Measurements from ENCODE around the gene DAB1.

The DAB1 gene

GRCh38 chr1:57157818-57158603, 265.8 kb downstream of the DAB1 start:
- no peak for DNase-seq

DNA sequence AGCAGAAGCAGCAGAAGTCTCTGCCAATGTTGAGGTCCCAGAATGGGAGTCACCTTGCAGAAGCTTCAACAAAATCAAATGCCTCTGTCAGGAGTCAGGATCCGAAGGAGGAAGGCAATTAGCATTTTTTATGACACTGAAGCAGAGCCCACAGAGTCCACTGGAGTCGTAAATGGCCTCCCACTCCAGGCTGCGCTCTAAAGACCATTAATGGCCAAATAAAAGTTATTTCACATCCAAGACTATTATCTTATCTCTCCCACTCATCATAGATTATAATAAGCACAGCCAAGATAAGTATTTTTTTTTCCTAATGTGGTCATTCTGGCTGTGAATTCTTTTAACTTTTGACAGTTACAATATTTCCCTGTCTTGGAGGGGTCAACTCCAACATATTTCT, 267.0 kb downstream of the DAB1 start:
- DNase-seq, result no peak

GRCh38 chr1:57146100-57146499, 277.8 kb downstream of the DAB1 start:
- DNase-seq, result no peak

DNA sequence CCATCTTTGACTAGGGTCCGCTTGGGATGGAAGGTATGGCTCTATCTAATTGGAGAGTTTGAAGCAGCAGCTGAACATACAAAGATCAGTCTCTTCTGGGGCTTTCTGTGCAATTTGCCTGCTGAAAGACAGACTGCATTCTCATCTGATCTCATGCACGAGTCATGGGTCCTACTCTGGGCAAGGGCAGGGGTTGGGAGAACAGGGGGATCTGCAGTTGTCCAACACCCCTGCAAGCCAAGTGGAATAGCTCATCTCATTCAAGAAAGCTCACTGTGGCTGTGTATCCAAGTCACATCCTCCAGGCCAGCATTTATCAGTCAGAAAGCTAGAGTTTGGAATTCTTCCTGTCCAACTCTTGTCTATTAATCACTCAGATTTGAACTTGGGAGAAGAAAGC, 280.9 kb downstream of the DAB1 start:
- DNase-seq, result no peak

- no peak for DNase-seq
These were observed 281.7 kb downstream of the DAB1 start for GRCh38 chr1:57142169-57142568.

DNA sequence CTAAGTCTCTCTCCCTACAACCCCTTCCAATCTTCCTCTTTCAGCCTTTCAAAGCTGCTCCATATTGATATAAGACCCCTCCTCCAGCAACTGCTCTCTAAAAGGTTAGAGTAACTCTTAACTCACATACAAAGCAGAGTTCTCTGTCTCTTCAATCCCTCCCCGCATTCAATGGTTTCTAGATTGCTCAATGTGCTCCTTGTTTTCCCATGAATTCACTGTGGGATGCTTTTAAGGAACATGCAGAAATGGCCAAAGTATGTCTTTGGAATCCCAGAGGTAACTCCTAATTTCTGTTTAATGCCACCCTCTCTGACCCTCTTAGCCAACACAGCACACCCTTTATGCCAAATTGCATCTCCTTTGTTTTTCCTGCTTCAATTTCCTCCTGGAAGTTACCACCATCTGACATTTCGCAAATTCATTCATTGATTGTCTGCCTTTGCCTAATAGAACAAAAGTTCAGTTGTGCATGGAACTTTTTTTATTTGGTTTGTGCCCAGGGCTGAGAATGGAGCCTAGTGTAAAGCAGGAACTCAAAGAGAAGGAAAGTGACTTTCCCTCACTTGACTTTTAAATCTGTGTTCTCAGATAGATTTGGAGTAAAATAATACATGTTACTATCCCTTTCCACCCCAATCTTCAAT, 285.3 kb downstream of the DAB1 start:
- no peak for DNase-seq

- DNase-seq, result no peak
These were observed 285.9 kb downstream of the DAB1 start for GRCh38 chr1:57137980-57138379.

DNA sequence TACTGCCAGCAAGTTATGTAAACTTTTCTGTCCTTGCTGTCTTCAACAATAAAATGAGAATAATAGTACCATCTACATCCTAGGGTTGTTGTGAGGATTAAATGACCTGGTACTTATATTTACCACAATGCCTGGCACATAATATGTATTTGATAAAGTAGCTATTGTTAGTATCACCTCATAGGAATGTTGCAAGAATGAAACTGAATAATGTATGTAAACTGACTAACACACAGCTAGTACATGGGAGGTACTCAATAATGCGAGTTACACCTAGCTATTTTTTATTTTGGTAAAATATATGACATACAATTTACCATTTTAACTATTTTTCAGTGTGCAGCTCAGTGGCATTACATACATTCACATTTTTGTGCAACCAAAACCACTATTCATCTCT, 289.1 kb downstream of the DAB1 start:
- DNase-seq, result no peak

DNA sequence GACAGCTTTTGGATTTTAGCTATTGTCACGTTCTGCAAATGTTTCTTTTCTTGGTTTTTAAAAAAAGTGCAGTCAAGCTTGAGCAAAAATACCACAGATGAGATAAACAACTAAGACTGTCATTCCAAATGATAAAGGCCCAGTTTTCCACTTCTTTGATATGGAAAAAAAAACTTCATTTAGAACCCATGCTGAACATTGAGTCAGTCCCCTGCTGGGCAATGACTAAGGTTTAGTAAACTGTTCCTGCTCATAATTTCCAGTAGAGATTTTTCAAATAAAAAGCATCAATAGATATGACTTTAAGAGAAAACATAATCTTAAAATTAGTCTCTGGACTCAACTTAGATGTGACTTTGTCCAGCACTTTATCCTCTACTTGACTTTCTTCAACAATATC, 290.2 kb downstream of the DAB1 start:
- no peak for DNase-seq

DNA sequence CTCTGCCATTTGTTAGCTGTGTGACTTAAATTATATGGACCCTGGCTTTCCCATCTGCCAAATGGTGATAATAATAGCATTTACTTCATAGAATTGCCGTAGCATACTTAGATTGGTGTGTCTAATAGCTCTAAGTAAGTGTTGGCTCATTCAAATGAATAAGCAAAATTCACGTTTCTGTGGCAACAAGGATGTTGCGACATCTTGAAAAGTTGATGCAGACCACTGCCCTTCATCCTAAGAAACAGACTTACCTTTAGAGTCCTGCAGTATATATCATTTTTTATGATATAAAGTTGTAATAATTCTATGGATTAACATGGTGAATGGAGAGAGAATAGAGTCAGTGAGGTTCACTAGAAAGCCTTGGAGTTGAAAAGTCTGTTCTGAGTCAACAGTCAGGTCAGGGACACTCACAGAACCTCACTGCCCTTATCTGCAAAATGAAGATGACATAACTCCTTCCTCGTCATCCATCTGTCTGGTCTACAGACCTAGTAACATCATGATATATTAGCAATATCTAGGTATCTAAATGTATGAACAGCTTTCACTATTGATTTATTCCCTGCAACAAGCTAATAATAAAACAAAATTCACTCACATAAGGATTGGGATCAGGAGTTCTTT, 290.8 kb downstream of the DAB1 start:
- no peak for DNase-seq

DNA sequence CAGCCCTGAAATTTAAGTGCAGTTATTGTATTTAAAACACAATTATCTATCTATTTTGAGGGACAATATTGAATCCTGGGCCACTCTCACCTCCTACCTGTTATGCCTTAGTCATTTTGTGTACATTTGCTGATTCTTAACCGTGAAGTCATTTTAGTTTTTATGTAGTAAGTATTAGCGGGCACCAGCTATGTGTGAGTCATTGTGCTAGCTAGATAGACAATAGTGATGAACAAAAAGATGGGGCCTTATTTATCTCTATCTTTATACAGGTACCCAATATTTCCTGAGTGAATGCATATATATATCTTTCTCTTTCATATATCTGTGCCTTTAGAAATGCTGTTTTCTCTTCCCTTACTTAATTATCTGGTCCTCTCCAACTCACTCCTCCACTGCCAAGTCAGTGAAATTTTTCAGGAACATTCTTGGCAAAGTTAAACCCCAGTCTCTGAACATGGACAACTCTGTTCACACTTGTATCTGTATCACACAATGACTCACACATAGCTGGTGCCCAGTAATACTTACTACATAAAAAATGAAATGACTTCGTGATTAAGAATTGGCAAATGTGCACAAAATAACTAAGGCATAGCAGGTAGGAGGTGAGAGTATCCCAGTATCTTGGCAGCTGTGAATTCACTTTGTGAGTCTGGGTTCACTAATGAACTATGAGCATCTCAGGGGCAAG, 292.0 kb downstream of the DAB1 start:
- no peak for DNase-seq

- no peak for DNase-seq
These were observed 292.6 kb downstream of the DAB1 start for GRCh38 chr1:57131257-57131656.

DNA sequence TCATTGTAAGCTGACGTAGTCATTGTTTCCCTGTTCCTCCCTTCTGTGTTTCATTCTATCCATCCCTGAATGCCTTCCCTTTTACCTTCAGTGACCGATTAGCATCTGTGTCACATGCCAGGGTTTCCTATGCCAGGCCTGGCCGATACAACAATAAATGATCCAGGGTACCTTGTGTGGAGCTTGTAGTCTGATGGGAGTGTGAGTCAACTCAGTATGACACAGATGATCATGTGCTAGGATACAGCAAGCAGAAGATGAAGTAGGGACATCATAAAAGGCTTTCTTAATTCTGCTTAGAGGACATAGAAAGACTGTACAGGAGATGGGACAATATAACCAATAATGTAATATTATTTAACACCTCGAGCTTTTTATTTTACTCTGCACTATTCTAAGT, 294.0 kb downstream of the DAB1 start:
- DNase-seq, result no peak

- no peak for DNase-seq
These were observed 295.9 kb downstream of the DAB1 start for GRCh38 chr1:57127976-57128375.

- DNase-seq, result no peak
These were observed 299.0 kb downstream of the DAB1 start for GRCh38 chr1:57124768-57125446.

DNA sequence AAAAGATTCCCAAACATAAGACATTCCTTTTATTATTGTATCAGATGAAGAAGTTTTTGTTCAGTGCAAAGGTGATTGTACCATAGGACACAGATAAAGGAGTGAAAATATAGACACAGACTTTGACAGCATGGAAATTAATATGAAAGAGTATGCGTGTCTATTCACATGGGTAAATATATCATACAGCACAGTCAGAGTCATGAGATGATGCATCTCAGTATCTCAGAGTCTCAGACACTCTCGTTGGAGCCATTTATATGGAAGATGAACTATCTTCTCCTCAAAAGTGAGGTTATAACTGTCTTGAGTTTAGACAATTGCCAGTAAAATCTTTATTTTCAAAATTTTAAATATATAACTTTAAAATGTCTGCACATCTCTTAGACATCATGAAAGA, 299.7 kb downstream of the DAB1 start:
- no peak for DNase-seq

DNA sequence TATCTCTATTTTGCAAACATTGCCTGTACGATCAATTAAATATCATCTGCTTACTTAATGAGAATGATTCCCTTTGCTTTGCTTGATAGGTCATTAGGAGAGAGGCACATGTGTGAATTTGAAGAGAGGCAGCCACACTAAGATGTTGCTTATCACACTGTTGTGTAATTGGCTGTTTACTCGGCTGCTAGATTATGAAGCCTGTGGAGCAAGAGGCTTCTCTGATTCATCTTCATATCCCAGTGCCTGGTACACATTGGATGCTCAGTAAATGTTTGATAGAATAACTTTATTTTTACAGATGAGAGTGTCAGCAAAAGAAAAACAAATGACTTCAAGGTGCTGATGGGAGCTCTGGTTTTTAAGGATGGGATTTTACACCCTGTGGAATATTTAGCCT, 301.8 kb downstream of the DAB1 start:
- DNase-seq, result no peak

GRCh38 chr1:57118948-57119603, 304.8 kb downstream of the DAB1 start:
- DNase-seq, result no peak

DNA sequence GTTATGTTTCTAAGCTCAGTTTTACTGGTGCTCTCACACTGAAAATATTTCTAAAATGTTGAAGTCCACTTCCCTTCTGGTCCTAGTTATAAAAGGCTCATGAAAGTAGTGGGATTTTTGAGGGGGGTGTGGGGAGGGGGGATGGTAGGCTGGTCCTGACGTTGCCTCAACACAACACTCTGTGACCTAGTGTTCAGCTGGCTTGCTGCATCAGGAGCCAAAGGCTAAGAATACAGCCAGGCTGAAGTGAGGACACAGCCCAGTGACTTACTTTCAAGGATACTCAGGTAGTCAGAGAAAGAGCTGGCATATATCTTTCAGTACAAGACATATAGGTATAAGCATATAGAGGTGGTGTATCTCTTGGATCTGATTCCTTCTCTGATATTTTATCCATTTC, 306.1 kb downstream of the DAB1 start:
- no peak for DNase-seq

DNA sequence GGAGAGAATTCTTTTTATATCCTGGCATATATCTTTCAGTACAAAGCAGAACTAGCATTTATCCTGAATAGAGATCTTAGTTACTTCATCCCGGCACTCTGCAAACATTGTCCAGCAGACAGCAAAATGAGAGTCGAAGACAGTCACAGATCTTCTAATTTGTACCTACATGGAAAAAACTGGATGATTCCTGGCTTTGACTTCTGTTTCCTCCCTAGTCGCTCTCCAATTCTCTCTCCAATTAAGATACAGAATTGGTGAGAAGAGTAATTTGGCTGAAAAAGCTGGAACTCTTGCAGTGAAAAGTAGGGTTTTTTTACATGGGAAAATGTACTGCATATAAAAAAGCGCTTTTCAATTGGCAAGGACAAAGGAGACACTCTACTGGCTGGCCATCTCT, 307.0 kb downstream of the DAB1 start:
- no peak for DNase-seq

GRCh38 chr1:57115030-57115614, 308.7 kb downstream of the DAB1 start:
- DNase-seq, result no peak

- no peak for DNase-seq
These were observed 311.7 kb downstream of the DAB1 start for GRCh38 chr1:57112148-57112547.
